GM06990 (cell line): ENCODE data around the gene SLC46A1.

ENCODE experiments used
- DNase-seq: peaks from one replicate; pipeline ENCODE4 v3.0.0-alpha.2; 2011; ENCODE audit not compliant: insufficient read length; ENCODE audit errors: extremely low read depth
- H3K27me3 ChIP-seq: replicated peaks from 2 replicates; pipeline ENCODE4 v1.6.0; 2011; ENCODE audit warnings: low read length; ENCODE audit not compliant: control insufficient read depth, insufficient read depth
- H3K36me3 ChIP-seq: 2 replicates; pipeline ENCODE4 v1.5.1; 2011; ENCODE audit warnings: low read length; ENCODE audit not compliant: control insufficient read depth, insufficient read depth
- H3K4me3 ChIP-seq: replicated peaks from 2 replicates; pipeline ENCODE4 v1.5.1; 2011; ENCODE audit warnings: low read depth, mild to moderate bottlenecking, control low read depth, low read length
- TF ChIP-seq, protein P1 (sequence below): IDR thresholded peaks from 2 replicates; pipeline ENCODE4 v1.5.1; 2011; ENCODE audit warnings: low read length, control low read depth, mild to moderate bottlenecking, inconsistent platforms; ENCODE audit not compliant: insufficient read depth, poor library complexity, severe bottlenecking

Gene SLC46A1

DNA sequence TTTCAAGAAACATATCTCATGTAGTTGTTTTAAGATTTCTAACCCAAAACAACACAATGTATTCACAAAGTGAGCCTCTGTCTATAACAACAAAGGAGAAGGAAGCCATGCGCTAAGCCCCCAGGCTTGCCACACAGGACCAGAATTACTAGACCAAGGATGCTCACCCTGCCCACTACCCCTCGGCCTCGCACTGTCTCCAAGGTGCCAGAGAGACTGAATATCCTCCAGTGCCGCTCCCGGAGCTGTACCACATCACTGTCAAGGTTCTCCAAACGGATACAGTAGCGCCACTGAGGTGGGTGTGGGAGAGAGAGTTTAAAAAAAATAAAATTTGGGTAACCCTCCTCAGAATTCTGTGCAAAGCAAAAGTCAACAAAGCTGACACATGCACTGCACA, 55.7 kb downstream of the SLC46A1 start:
- TF ChIP-seq, protein P1, sequence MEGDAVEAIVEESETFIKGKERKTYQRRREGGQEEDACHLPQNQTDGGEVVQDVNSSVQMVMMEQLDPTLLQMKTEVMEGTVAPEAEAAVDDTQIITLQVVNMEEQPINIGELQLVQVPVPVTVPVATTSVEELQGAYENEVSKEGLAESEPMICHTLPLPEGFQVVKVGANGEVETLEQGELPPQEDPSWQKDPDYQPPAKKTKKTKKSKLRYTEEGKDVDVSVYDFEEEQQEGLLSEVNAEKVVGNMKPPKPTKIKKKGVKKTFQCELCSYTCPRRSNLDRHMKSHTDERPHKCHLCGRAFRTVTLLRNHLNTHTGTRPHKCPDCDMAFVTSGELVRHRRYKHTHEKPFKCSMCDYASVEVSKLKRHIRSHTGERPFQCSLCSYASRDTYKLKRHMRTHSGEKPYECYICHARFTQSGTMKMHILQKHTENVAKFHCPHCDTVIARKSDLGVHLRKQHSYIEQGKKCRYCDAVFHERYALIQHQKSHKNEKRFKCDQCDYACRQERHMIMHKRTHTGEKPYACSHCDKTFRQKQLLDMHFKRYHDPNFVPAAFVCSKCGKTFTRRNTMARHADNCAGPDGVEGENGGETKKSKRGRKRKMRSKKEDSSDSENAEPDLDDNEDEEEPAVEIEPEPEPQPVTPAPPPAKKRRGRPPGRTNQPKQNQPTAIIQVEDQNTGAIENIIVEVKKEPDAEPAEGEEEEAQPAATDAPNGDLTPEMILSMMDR: no peak
- H3K36me3 ChIP-seq: peaks cover 49% of the 10 kb centered on the region

GRCh38 chr17:28348979-28349378, 57.0 kb downstream of the SLC46A1 start:
- no peaks in the 10 kb centered on the region for H3K27me3 ChIP-seq
- TF ChIP-seq, protein P1: no peak
- H3K4me3 ChIP-seq: no peak overlapping the region
- H3K36me3 ChIP-seq: peaks cover 46% of the 10 kb centered on the region
- no peak for DNase-seq

More for the DNA sequence above, 55.7 kb downstream of the SLC46A1 start:
- no peaks in the 10 kb centered on the region for H3K27me3 ChIP-seq
- no peak overlapping the region for H3K4me3 ChIP-seq
- DNase-seq: no peak

DNA sequence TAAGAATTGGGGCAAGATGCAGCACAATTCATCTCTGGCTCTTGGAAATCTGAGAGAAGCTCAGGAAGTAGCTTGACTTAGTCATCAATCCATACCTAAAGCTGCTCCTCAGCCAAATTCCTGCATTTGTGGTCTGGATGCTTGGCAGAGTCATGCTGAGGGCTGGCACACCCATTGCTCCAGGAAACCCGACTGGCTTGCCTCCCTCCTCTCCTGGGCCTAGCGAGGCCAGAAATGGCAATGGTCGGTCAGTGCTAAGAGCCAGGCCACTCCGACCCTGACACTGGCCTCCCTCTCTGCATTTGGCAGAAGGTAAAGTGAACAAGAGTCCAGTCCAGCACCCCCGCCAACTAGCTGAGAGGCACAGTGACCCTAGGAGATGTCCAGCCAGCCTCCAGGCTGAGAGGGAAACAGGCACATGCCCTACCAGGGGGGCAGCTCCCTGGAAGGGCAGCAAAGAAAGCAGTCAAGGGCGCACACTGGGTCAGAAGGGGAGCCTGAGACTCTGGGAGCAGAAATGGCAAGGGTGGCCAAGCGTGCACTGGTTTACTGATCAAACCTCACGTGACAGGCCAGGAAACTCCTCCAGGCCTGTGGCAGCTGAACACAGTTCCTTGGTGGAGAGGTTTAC, 58.6 kb downstream of the SLC46A1 start:
- no peak for DNase-seq
- Histone ChIP-seq H3K27me3 (no peaks in the 10 kb centered on the region), H3K4me3 (no peak overlapping the region), H3K36me3 (peaks cover 48% of the 10 kb centered on the region)
- TF ChIP-seq, protein P1: no peak

DNA sequence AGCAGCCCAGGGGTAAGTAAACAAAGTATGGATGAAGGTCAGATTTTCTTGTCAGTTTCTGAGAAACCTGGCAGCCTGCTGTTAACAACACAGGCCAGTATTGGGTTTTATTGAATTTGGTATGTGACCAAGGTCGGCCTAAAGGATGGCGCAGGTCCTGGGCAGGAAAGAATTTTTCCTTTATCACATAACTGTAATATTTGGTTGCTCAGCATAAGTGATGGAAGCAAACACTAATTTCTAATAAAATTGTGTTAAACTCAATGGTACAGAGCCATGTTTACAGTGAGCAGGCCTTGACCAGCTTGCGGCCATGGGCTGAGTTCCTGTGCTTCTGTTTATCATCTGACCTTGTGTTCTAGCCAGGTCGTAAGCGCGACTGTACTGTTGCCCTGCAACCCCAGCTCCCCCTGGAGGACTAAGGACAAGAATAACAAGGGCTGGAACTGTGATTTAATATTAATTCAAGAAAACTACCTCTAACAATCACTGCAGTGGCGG, 59.2 kb downstream of the SLC46A1 start:
- Histone ChIP-seq H3K4me3 (no peak overlapping the region), H3K36me3 (peaks cover 51% of the 10 kb centered on the region), H3K27me3 (no peaks in the 10 kb centered on the region)
- TF ChIP-seq, protein P1: no peak
- DNase-seq: no peak

GRCh38 chr17:28346199-28346580, 59.8 kb downstream of the SLC46A1 start:
- DNase-seq: no peak
- Histone ChIP-seq H3K4me3 (no peak overlapping the region), H3K36me3 (peaks cover 53% of the 10 kb centered on the region), H3K27me3 (no peaks in the 10 kb centered on the region)
- TF ChIP-seq, protein P1: no peak
